ENCODE data around the gene FYB1. TPM values are rescaled to one million over a fixed set of nuclear protein-coding genes. Genes with fewer than 3 reads are reported as not detected.

Gene FYB1
- total and polyA plus RNA-seq, 8 donors, result 2.0 to 22.9 (median 4.2) TPM

- no peak for DNase-seq
- peak overlapping the region in 1 of 4 donors; percentile 12 for H3K4me3 ChIP-seq
- no peaks in the 10 kb centered on the region for H3K27me3 ChIP-seq
- intact Hi-C loops (cut with DNase I; ENCODE audit: low total_unique reads), result no loop called here
- H3K9me3 ChIP-seq, result no peaks in the 10 kb centered on the region
- TF ChIP-seq EP300 (IDR thresholded peaks at IDR 0.05) (no peak), POLR2AphosphoS5 (IDR thresholded peaks at IDR 0.05) (no peak), POLR2A (IDR thresholded peaks at IDR 0.05) (no peak), CTCF (IDR thresholded peaks at IDR 0.05) (no peak)
- H3K27ac ChIP-seq, result peak overlapping the region in 4 of 5 donors; percentile 26 to 72 (median 50)
- 53 to 79% (median 72%) methylated on average over 1 of the region's 1 CpG for WGBS, 5 donors
- H3K36me3 ChIP-seq, result no peaks in the 10 kb centered on the region
- peaks cover 0 to 5% (median 0%) of the 10 kb centered on the region in 4 donors for H3K4me1 ChIP-seq
Measured at GRCh38 chr5:39203275-39203922, 16.0 kb downstream of the FYB1 start.

GRCh38 chr5:39202597-39203274, 16.6 kb downstream of the FYB1 start:
- intact Hi-C loops (cut with DNase I; ENCODE audit: low total_unique reads), result no loop called here
- WGBS, 5 donors, result 64 to 79% (median 72%) methylated on average over 11 of the region's 11 CpGs
- H3K4me3 ChIP-seq, result peak overlapping the region in 1 of 4 donors; percentile 12
- H3K27me3 ChIP-seq, result no peaks in the 10 kb centered on the region
- H3K27ac ChIP-seq, result peak overlapping the region; percentile 18 to 72 (median 48)
- DNase-seq, result no peak
- no peaks in the 10 kb centered on the region for H3K36me3 ChIP-seq
- H3K9me3 ChIP-seq, result no peaks in the 10 kb centered on the region
- TF ChIP-seq EP300 (IDR thresholded peaks at IDR 0.05) (no peak), CTCF (IDR thresholded peaks at IDR 0.05) (no peak), POLR2A (IDR thresholded peaks at IDR 0.05) (no peak), POLR2AphosphoS5 (IDR thresholded peaks at IDR 0.05) (no peak)
- H3K4me1 ChIP-seq, result peaks cover 0 to 5% (median 0%) of the 10 kb centered on the region in 4 donors

- peak overlapping the region in 2 of 4 donors; percentile 12 to 19 for H3K4me3 ChIP-seq
- no peaks in the 10 kb centered on the region for H3K9me3 ChIP-seq
- H3K27ac ChIP-seq, result peak overlapping the region; percentile 18 to 72 (median 48)
- no peak for DNase-seq
- intact Hi-C loops (cut with DNase I; ENCODE audit: low total_unique reads), result no loop called here
- H3K36me3 ChIP-seq, result no peaks in the 10 kb centered on the region
- peaks cover 0 to 5% (median 0%) of the 10 kb centered on the region in 4 donors for H3K4me1 ChIP-seq
- WGBS, 5 donors, result 81 to 89% (median 87%) methylated on average over 11 of the region's 11 CpGs
- peaks cover 0 to 3% (median 0%) of the 10 kb centered on the region in 3 donors for H3K27me3 ChIP-seq
- TF ChIP-seq CTCF (IDR thresholded peaks at IDR 0.05) (no peak), EP300 (IDR thresholded peaks at IDR 0.05) (no peak), POLR2AphosphoS5 (IDR thresholded peaks at IDR 0.05) (no peak), POLR2A (IDR thresholded peaks at IDR 0.05) (no peak)
Measured at GRCh38 chr5:39201781-39202596, 17.4 kb downstream of the FYB1 start.

GRCh38 chr5:39201160-39201780, 18.1 kb downstream of the FYB1 start:
- peaks cover 0 to 5% (median 0%) of the 10 kb centered on the region in 4 donors for H3K4me1 ChIP-seq
- 50 to 69% (median 61%) methylated on average over 1 of the region's 1 CpG for WGBS, 5 donors
- H3K9me3 ChIP-seq, result no peaks in the 10 kb centered on the region
- H3K4me3 ChIP-seq, result peak overlapping the region in 3 of 4 donors; percentile 2 to 19 (median 8)
- peaks cover 0 to 3% (median 0%) of the 10 kb centered on the region in 3 donors for H3K27me3 ChIP-seq
- intact Hi-C loops (cut with DNase I; ENCODE audit: low total_unique reads), result no loop called here
- no peak for TF ChIP-seq CTCF (IDR thresholded peaks at IDR 0.05)
- no peak for TF ChIP-seq EP300 (IDR thresholded peaks at IDR 0.05)
- no peak for TF ChIP-seq POLR2AphosphoS5 (IDR thresholded peaks at IDR 0.05)
- no peak for TF ChIP-seq POLR2A (IDR thresholded peaks at IDR 0.05)
- H3K27ac ChIP-seq, result peak overlapping the region in 4 of 5 donors; percentile 26 to 72 (median 50)
- H3K36me3 ChIP-seq, result no peaks in the 10 kb centered on the region
- no peak for DNase-seq

Measured in stomach (tissue), 9 donors.